WI38 (cell line): ENCODE data around the gene NUP62CL.

Experiments used
- H3K4me3 ChIP-seq: 2 replicates; pipeline ENCODE4 v1.5.1; 2011; ENCODE audit warnings: low read depth, mild to moderate bottlenecking, control low read depth, low read length
- CTCF ChIP-seq: IDR thresholded peaks from 2 replicates; pipeline ENCODE4 v1.5.1; 2012; ENCODE audit warnings: low read depth, mild to moderate bottlenecking, control low read depth, low read length

NUP62CL gene

GRCh38 chrX:107205770-107206696 lies at the start of gene NUP62CL, which contains the start of gene DNAAF6:
Gene NUP62CL, minus strand, starts transcription at chrX:107206433. Its CDS starts 31,287 bp downstream, at chrX:107175146.
Gene DNAAF6, plus strand, starts transcription at chrX:107206611. Its CDS starts 6,265 bp downstream, at chrX:107212876.
- H3K4me3 ChIP-seq, result peak within 1 kb of the TSS; percentile 29
- TF ChIP-seq CTCF, result no peak

- no peak for TF ChIP-seq CTCF
- no peak overlapping the region for H3K4me3 ChIP-seq
Observed at GRCh38 chrX:107228486-107228819, 22.2 kb upstream of the NUP62CL start.

- no peak overlapping the region for H3K4me3 ChIP-seq
- no peak for TF ChIP-seq CTCF
Observed at GRCh38 chrX:107227780-107228485, 21.7 kb upstream of the NUP62CL start.

- TF ChIP-seq CTCF, result no peak
- H3K4me3 ChIP-seq, result no peak overlapping the region
Observed at GRCh38 chrX:107226757-107227156, 20.5 kb upstream of the NUP62CL start.

- TF ChIP-seq CTCF, result no peak
Observed at GRCh38 chrX:107213477-107213876, 7.2 kb upstream of the NUP62CL start.

GRCh38 chrX:107207943-107208342 lies 1.7 kb upstream of the NUP62CL start:
- H3K4me3 ChIP-seq, result no peak overlapping the region
- no peak for TF ChIP-seq CTCF

More at GRCh38 chrX:107213477-107213876, 7.2 kb upstream of the NUP62CL start:
- H3K4me3 ChIP-seq, result no peak overlapping the region

GRCh38 chrX:107207089-107207488 lies 856 bp upstream of the NUP62CL start:
- TF ChIP-seq CTCF, result no peak
- no peak overlapping the region for H3K4me3 ChIP-seq
